Activated CD4-positive, alpha-beta T cell treated with anti-CD3 and anti-CD28 coated beads, Interleukin-2, amount 50 U/mL, for 48 hours (primary cell): ENCODE measurements around the gene TTYH1.

ENCODE experiments used
- DNase-seq, 2 experiments: peaks; one replicate each; pipeline ENCODE4 v3.0.0-alpha.2; 2020

Gene TTYH1

DNA sequence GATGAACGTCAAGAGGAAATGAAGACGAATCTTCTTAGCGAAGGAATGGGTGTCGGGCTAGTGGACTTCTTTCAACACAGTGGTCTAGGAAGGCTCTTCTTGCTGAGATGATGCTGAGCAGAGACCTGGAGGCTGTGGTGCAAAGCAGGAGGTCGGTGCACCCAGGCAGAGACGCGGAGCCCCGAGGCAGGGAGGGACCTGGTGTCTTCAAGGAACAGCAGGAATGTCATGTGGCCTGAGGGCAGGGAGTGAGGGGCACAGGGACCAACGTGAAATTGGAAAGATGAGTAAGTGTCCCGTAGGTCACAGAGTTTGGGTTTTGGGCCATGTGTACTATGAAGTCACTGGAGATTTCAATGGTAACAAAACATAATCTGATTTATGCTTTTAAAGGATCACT is 69.2 kb downstream of the TTYH1 start:
- no peak for DNase-seq

DNA sequence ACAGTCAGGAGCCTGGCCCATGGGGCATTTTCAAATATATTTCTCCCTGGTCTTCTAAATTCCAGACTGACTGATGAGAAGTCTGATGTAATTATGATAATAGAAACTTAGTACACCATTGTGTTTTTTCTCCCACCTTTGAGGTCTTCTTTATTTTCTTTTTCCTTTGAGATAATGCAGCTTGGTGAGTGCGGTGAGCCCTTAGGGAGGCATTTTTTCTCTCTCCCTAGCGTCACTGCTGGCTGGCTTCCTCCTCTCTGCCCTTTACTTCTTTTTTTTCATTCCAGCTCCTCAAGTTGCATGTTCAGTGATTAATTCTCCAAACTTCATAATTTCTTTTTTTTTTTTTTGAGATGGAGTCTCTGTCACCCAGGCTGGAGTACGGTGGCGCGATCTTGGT is 70.6 kb downstream of the TTYH1 start:
- no peak for DNase-seq
